H1 (cell line): ENCODE data around the gene SPPL2B. TPM values are rescaled to one million over a fixed set of nuclear protein-coding genes. Genes with fewer than 3 reads are reported as not detected.
"Not testable (repeated sequence)": the region's sequence is repeated elsewhere in the genome, so short reads cannot be mapped to it uniquely, and the experiment has no call there.

Experiments used
- CTCF ChIA-PET: fragments of 300-600 bp; sonication (Branson Sonifier 250); formaldehyde crosslinking; loops from one replicate; lab custom pipeline; 2021; ENCODE audit not compliant: partially characterized antibody; lab: Charles Lee
- POLR2A ChIA-PET: fragments of 300-600 bp; sonication (Branson Sonifier 250); formaldehyde crosslinking; loops from one replicate; lab custom pipeline; 2021; ENCODE audit warnings: inconsistent platforms; ENCODE audit not compliant: partially characterized antibody; lab: Charles Lee
- DNase-seq, 2 experiments: peaks; one replicate each; pipeline versions ENCODE4 v3.0.0 to v3.0.0-alpha.2; 2010 to 2022; ENCODE audit warnings: low spot score in 2 of 2, low read depth in 1 of 2, mixed read lengths in 1 of 2
- FAIRE-seq: peaks from 2 replicates; lab custom pipeline; 2011; peaks lifted over from hg19 to GRCh38; lab: Jason Lieb, UNC
- H2AFZ ChIP-seq: 2 replicates; pipeline ENCODE4 v1.8.1; 2012; ENCODE audit warnings: low read length, inconsistent platforms
- H2AK5ac ChIP-seq: 2 replicates; pipeline ENCODE4 v1.6.1; 2013; ENCODE audit warnings: low read depth, low read length
- H2BK120ac ChIP-seq: replicated peaks from 2 replicates; pipeline ENCODE3; 2013; ENCODE audit warnings: low read depth, low read length, inconsistent platforms
- H2BK12ac ChIP-seq: 2 replicates; pipeline ENCODE4 v1.6.1; 2013; ENCODE audit warnings: low read depth, low read length
- H2BK15ac ChIP-seq: 2 replicates; pipeline ENCODE4 v1.6.1; 2013; ENCODE audit warnings: low read length
- H2BK20ac ChIP-seq: 2 replicates; pipeline ENCODE4 v1.6.1; 2013; ENCODE audit warnings: low read length
- H2BK5ac ChIP-seq: 2 replicates; pipeline ENCODE4 v1.6.1; 2013; ENCODE audit warnings: low read depth, low read length
- H3K14ac ChIP-seq: 2 replicates; pipeline ENCODE4 v1.6.1; 2013; ENCODE audit warnings: inconsistent platforms; ENCODE audit not compliant: insufficient read length
- H3K18ac ChIP-seq: 2 replicates; pipeline ENCODE4 v1.6.1; 2013; ENCODE audit warnings: low read length; ENCODE audit errors: extremely low read depth
- H3K23ac ChIP-seq: 2 replicates; pipeline ENCODE4 v1.6.1; 2013; ENCODE audit warnings: inconsistent platforms; ENCODE audit not compliant: insufficient read length
- H3K23me2 ChIP-seq: 2 replicates; pipeline ENCODE4 v1.6.1; 2013; ENCODE audit warnings: low read depth, low read length
- H3K27ac ChIP-seq: 2 replicates; pipeline ENCODE4 v1.6.1; 2011; ENCODE audit warnings: low read depth, low read length, inconsistent platforms
- H3K27me3 ChIP-seq, 4 experiments: replicated peaks in 1 of 4; 1 replicate in 1 of 4; 2 replicates in 3 of 4; pipeline versions ENCODE4 v1.6.1 to v1.8.1; 2011 to 2013; ENCODE audit warnings: low read length in 3 of 4, mild to moderate bottlenecking in 3 of 4, inconsistent platforms in 2 of 4, mixed read lengths in 2 of 4, moderate library complexity in 1 of 4; ENCODE audit not compliant: control insufficient read depth in 3 of 4, insufficient read depth in 3 of 4; ENCODE audit errors: extremely low read depth in 1 of 4
- H3K36me3 ChIP-seq, 4 experiments: 2 replicates each; pipeline versions ENCODE4 v1.6.1 to v1.8.1; 2011 to 2013; ENCODE audit warnings: mild to moderate bottlenecking in 4 of 4, low read length in 3 of 4, moderate library complexity in 2 of 4, control low read depth in 1 of 4, inconsistent platforms in 1 of 4; ENCODE audit not compliant: insufficient read depth in 4 of 4, control insufficient read depth in 2 of 4
- H3K4ac ChIP-seq: replicated peaks from 2 replicates; pipeline ENCODE3; 2013; ENCODE audit warnings: low read length, low read depth, mixed read lengths, inconsistent platforms; ENCODE audit not compliant: insufficient read length
- H3K4me1 ChIP-seq, 4 experiments: replicated peaks in 1 of 4; 1 replicate in 1 of 4; 2 replicates in 3 of 4; pipeline versions ENCODE4 v1.6.1 to v1.8.1; 2011 to 2013; ENCODE audit warnings: low read length in 3 of 4, inconsistent platforms in 2 of 4, mixed read lengths in 1 of 4; ENCODE audit not compliant: insufficient read depth in 4 of 4, control insufficient read depth in 3 of 4
- H3K4me2 ChIP-seq, 2 experiments: 2 replicates each; pipeline versions ENCODE4 v1.6.1 to v1.8.1; 2011 to 2013; ENCODE audit warnings: low read depth in 2 of 2, low read length in 2 of 2, control low read depth in 1 of 2, inconsistent platforms in 1 of 2, mild to moderate bottlenecking in 1 of 2; ENCODE audit not compliant: insufficient read depth in 1 of 2
- H3K4me3 ChIP-seq, 4 experiments: fragments of 200-600, 300-600 bp in 1 of 4; sonication (generic), shearing (Covaris generic), sonication (Bioruptor Twin) in 1 of 4; 2 replicates each; pipeline versions ENCODE4 v1.5.1 to v1.8.1; 2011 to 2016; ENCODE audit warnings: low read length in 4 of 4, low read depth in 3 of 4, control low read depth in 2 of 4, inconsistent platforms in 2 of 4, mild to moderate bottlenecking in 2 of 4, mixed read lengths in 1 of 4, moderate library complexity in 1 of 4; ENCODE audit not compliant: insufficient read depth in 2 of 4; ENCODE audit errors: extremely low read depth in 1 of 4
- H3K56ac ChIP-seq: replicated peaks from 2 replicates; pipeline ENCODE3; 2013; ENCODE audit warnings: low read depth, mild to moderate bottlenecking, mixed read lengths, low read length, inconsistent platforms; ENCODE audit not compliant: insufficient read length
- H3K79me1 ChIP-seq: 2 replicates; pipeline ENCODE4 v1.6.1; 2013; ENCODE audit warnings: low read depth, low read length, control low read depth
- H3K79me2 ChIP-seq, 2 experiments: 2 replicates each; pipeline versions ENCODE4 v1.6.1 to v1.8.1; 2012 to 2013; ENCODE audit warnings: low read length in 2 of 2, mild to moderate bottlenecking in 2 of 2, inconsistent platforms in 1 of 2; ENCODE audit not compliant: insufficient read depth in 2 of 2, control insufficient read depth in 1 of 2
- H3K9ac ChIP-seq, 4 experiments: replicated peaks in 1 of 4; 1 replicate in 1 of 4; 2 replicates in 3 of 4; pipeline versions ENCODE4 v1.6.1 to v1.8.1; 2011 to 2013; ENCODE audit warnings: low read depth in 3 of 4, low read length in 3 of 4, control low read depth in 2 of 4, mild to moderate bottlenecking in 2 of 4, moderate library complexity in 2 of 4, inconsistent platforms in 1 of 4; ENCODE audit errors: extremely low read depth in 1 of 4
- H3K9me3 ChIP-seq, 2 experiments: 2 replicates each; pipeline versions ENCODE4 v1.6.1 to v1.8.1; 2012 to 2013; ENCODE audit warnings: mild to moderate bottlenecking in 2 of 2, moderate library complexity in 2 of 2, control low read depth in 1 of 2, inconsistent platforms in 1 of 2, low read depth in 1 of 2, low read length in 1 of 2, mixed read lengths in 1 of 2; ENCODE audit not compliant: insufficient read depth in 2 of 2
- H4K20me1 ChIP-seq, 2 experiments: replicated peaks in 1 of 2; 2 replicates each; pipeline versions ENCODE3 to v1.8.1; 2011 to 2013; ENCODE audit warnings: inconsistent platforms in 2 of 2, low read length in 2 of 2, mild to moderate bottlenecking in 1 of 2; ENCODE audit not compliant: insufficient read depth in 2 of 2, control insufficient read depth in 1 of 2
- H4K5ac ChIP-seq: 2 replicates; pipeline ENCODE4 v1.6.1; 2013; ENCODE audit warnings: low read length, low read depth, mixed read lengths, inconsistent platforms; ENCODE audit not compliant: insufficient read length
- H4K8ac ChIP-seq: 2 replicates; pipeline ENCODE4 v1.8.0; 2013; ENCODE audit warnings: mild to moderate bottlenecking, moderate library complexity, low read length, inconsistent platforms; ENCODE audit not compliant: insufficient read depth; ENCODE audit errors: extremely low read depth
- H4K91ac ChIP-seq: replicated peaks from 2 replicates; pipeline ENCODE3; 2013; ENCODE audit warnings: low read length, mixed read lengths, inconsistent platforms; ENCODE audit not compliant: insufficient read length
- WGBS, 2 experiments: shearing (Covaris generic) in 1 of 2; methylation state at CpG; one replicate each; pipeline versions ENCODE4 v1.1.6 to v1.1.7; 2013 to 2015; ENCODE audit warnings: low lambda C conversion rate in 2 of 2, mixed read lengths in 2 of 2, inconsistent platforms in 1 of 2, low coverage in 1 of 2, missing lambda C conversion rate in 1 of 2; ENCODE audit not compliant: insufficient replicate concordance in 2 of 2, insufficient coverage in 1 of 2, insufficient read length in 1 of 2; ENCODE audit errors: extremely low coverage in 1 of 2, missing lambda C conversion rate in 1 of 2; 5-methylcytosine and 5-hydroxymethylcytosine counted together
- polyA plus RNA-seq, 7 experiments: library from polyadenylated mRNA; depleted of rRNA in 3 of 7; stranded (reverse) in 5 of 7; unstranded in 2 of 7; fragments of >200 nt in 5 of 7; fragments of 200-250 nt in 2 of 7; gene quantifications; 1 replicate in 5 of 7; 2 replicates in 1 of 7; 4 replicates in 1 of 7; pipeline versions ENCODE4 v1.2.1 to v1.2.3, GENCODE V29; 2011 to 2013; ENCODE audit warnings: missing spikeins in 2 of 7, mixed read lengths in 2 of 7
- total RNA-seq: library from RNA; stranded (reverse); fragmentation: NEBNext Ultra II Directional; extraction: Animal tissue kit (Norgen Biotek cat#: 25700); gene quantifications from 2 replicates; pipeline ENCODE4 v1.2.1, GENCODE V29; 2021

The SPPL2B gene
- total and polyA plus RNA-seq, 2 of the 8 experiments (the other 6 are each of a cell fraction or from before 2014, with no cell fraction given) = 34.8 to 55.7 TPM

DNA sequence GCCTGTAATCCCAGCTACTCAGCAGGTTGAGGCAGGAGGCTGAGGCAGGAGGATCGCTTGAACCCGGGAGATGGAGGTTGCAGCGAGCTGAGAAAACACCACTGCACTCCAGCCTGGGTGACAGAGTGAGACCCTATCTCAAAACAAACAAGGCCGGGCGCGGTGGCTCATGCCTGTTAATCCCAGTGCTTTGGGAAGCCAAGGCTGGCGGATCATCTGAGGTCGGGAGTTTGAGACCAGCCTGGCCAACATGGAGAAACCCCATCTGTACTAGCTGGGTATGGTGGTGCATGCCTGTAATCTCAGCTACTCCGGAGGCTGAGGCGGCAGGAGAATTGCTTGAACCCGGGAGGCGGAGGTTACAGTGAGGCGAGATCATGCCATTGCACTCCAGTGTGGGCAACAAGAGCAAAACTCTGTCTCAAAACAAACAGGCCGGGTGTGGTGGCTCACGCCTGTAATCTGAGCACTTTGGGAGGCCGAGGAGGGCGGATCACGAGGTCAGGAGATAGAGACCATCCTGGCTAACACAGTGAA is 66.9 kb downstream of the SPPL2B start:
- H3K4me1 ChIP-seq, H4K8ac ChIP-seq, H3K79me1 ChIP-seq, H2BK120ac ChIP-seq, H3K4ac ChIP-seq, H3K79me2 ChIP-seq, H3K9me3 ChIP-seq, H2BK20ac ChIP-seq, H4K5ac ChIP-seq, H3K9ac ChIP-seq, H2BK15ac ChIP-seq, FAIRE-seq, H2BK5ac ChIP-seq, H2AFZ ChIP-seq, H2AK5ac ChIP-seq, H4K20me1 ChIP-seq, DNase-seq, H3K36me3 ChIP-seq, H3K4me3 ChIP-seq, H3K14ac ChIP-seq, H3K23me2 ChIP-seq, H3K4me2 ChIP-seq, H4K91ac ChIP-seq, H3K23ac ChIP-seq, H3K27ac ChIP-seq, H3K18ac ChIP-seq, H3K27me3 ChIP-seq, H2BK12ac ChIP-seq, H3K56ac ChIP-seq: not testable (repeated sequence)
- CTCF ChIA-PET = interaction anchor here (1.0 to 1.9 kb wide), 4 partner anchors 14 to 216 kb away, joined by 4 to 7 read pairs (median 4); no protein-coding TSS in a partner anchor
- POLR2A ChIA-PET = interaction anchor here (1.2 to 2.9 kb wide), 5 partner anchors 12 to 32 kb away, joined by 4 to 11 read pairs (median 4); partner anchors contain the start of gene TIMM13
- WGBS, 2 experiments = 89% methylated on average over 18 of the region's 18 CpGs; no CpG with 5 or more reads in 1 of the 2 experiments

DNA sequence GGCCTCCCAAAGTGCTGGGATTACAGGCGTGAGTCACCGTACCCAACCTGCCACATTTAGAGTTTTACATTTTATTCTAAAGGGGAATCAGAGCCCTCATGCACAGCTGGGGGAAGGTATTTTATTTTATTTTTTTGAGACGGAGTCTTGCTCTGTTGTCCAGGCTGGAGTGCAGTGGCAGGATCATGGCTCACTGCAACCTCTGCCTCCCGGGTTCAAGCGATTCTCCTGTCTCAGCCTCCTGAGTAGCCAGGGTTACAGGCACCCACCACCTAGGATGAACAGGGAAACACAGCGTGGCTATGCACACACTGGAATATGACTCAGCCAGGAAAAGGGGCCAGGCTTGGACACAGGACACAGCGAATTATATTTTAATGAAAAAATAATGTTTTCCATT is 68.7 kb downstream of the SPPL2B start:
- not testable (repeated sequence) for H4K20me1 ChIP-seq, H3K9me3 ChIP-seq, H3K27ac ChIP-seq, H4K5ac ChIP-seq, H2BK12ac ChIP-seq, H3K4me3 ChIP-seq, H3K79me1 ChIP-seq, DNase-seq, H3K79me2 ChIP-seq, H4K8ac ChIP-seq, H3K56ac ChIP-seq, FAIRE-seq, H3K27me3 ChIP-seq, H3K23ac ChIP-seq, H3K36me3 ChIP-seq, H2BK20ac ChIP-seq, H3K18ac ChIP-seq, H2BK120ac ChIP-seq, H4K91ac ChIP-seq, H3K9ac ChIP-seq, H3K4ac ChIP-seq, H3K4me1 ChIP-seq, H2BK5ac ChIP-seq, H2AK5ac ChIP-seq, H3K14ac ChIP-seq, H2AFZ ChIP-seq, H3K23me2 ChIP-seq, H3K4me2 ChIP-seq, H2BK15ac ChIP-seq
- 91% methylated on average over 7 of the region's 7 CpGs; no CpG with 5 or more reads in 1 of the 2 experiments for WGBS, 2 experiments
- ChIA-PET POLR2A (interaction anchor here (1.3 to 2.9 kb wide), 3 partner anchors 11 to 346 kb away, joined by 3 to 11 read pairs (median 4); partner anchors contain the start of gene TIMM13), CTCF (interaction anchor here (0.7 to 1.4 kb wide), 5 partner anchors 13 to 214 kb away, joined by 3 to 8 read pairs (median 3); no protein-coding TSS in a partner anchor)
